ENCODE data around the gene TNFAIP3.
A peak's percentile ranks its signal among the peaks of the same experiment; 100 is the strongest.

DNA sequence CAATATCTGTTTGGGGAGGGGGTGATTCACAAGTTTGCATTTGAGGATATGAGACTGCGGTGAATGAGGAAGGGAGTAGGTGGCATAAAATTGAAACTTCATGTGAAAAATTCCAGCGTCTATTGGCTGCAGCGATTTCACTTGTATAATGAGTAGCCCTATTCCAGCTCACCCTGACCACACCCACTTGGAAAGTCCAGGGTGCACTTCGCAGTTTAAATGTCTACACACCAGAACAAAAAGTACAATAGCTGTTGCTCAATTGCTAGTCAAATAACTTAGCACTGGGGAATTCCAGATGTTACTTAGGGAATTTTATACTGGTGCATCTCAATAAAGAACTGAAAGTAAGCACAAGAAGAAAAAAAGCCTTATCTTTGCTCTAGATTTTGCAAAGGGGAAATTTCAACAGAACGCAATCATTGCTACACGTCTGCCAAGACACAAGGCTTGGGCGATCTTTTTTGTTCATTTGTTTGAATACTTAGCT is 6.3 kb downstream of the TNFAIP3 start:
- TF ChIP-seq, protein P1, sequence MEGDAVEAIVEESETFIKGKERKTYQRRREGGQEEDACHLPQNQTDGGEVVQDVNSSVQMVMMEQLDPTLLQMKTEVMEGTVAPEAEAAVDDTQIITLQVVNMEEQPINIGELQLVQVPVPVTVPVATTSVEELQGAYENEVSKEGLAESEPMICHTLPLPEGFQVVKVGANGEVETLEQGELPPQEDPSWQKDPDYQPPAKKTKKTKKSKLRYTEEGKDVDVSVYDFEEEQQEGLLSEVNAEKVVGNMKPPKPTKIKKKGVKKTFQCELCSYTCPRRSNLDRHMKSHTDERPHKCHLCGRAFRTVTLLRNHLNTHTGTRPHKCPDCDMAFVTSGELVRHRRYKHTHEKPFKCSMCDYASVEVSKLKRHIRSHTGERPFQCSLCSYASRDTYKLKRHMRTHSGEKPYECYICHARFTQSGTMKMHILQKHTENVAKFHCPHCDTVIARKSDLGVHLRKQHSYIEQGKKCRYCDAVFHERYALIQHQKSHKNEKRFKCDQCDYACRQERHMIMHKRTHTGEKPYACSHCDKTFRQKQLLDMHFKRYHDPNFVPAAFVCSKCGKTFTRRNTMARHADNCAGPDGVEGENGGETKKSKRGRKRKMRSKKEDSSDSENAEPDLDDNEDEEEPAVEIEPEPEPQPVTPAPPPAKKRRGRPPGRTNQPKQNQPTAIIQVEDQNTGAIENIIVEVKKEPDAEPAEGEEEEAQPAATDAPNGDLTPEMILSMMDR (IDR thresholded peaks at IDR 0.05) = no peak
- peak; percentile 84 for TF ChIP-seq POLR2AphosphoS5 (IDR thresholded peaks at IDR 0.05)

Measured in esophagus muscularis mucosa (tissue), 3 donors.